ENCODE results near the gene DDIT4. TPM values are rescaled to one million over a fixed set of nuclear protein-coding genes. Genes with fewer than 3 reads are reported as not detected.
"Not testable (repeated sequence)": the region's sequence is repeated elsewhere in the genome, so short reads cannot be mapped to it uniquely, and the experiment has no call there.

Gene DDIT4
- 1,000 to 10,000 TPM in 1 of 2 experiments, 100 to 1,000 TPM in 1; 750 to 1,039 TPM for total RNA-seq

- Mint-ChIP-seq H3K27ac (peak within 1 kb of the TSS; percentile 99), H3K27me3 (no peaks in the 10 kb centered on the region), H3K4me3 (peak within 1 kb of the TSS; percentile 95), H3K36me3 (ENCODE audit: low read depth) (peaks cover 39% of the 10 kb centered on the region), H3K4me1 (peaks cover 44% of the 10 kb centered on the region), H3K9me3 (ENCODE audit: low read depth) (no peaks in the 10 kb centered on the region)
- intact Hi-C loops (cut with DNase I, micrococcal nuclease) = loop anchor here (1.0 to 2.0 kb wide), 10 partner anchors 12 to 185 kb away; partner anchors contain the start of genes ANAPC16 (in 1 of the 2), ASCC1 (in 1 of the 2) and SPOCK2 (in 1 of the 2)
- POLR2A ChIA-PET = interaction anchor here (0.5 to 6.1 kb wide), 24 partner anchors 10 to 1677 kb away, joined by 3 to 137 read pairs (median 4); partner anchors contain the start of genes ANAPC16 and ASCC1
- CTCF ChIA-PET = interaction anchor here (0.6 to 2.8 kb wide), 18 partner anchors 13 to 112 kb away, joined by 3 to 17 read pairs (median 4); no protein-coding TSS in a partner anchor
- peak; percentile 84 for ATAC-seq
- peak; percentile 100 for DNase-seq
Observed at GRCh38 chr10:72273410-72274212, at the start of gene DDIT4. DDIT4 (plus strand) TSS chr10:72273924; CDS start chr10:72274217, 293 bp downstream.

GRCh38 chr10:72224191-72224590 is 49.5 kb upstream of the DDIT4 start:
- intact Hi-C loops (cut with DNase I, micrococcal nuclease) = loop anchor here (5.0 to 10.0 kb wide), 2 partner anchors 89 to 92 kb away; no protein-coding TSS in a partner anchor
- H3K27ac Mint-ChIP-seq = peak overlapping the region; percentile 92
- peaks cover 53% of the 10 kb centered on the region for H3K4me1 Mint-ChIP-seq
- DNase-seq; ATAC-seq; H3K9me3 Mint-ChIP-seq (ENCODE audit: low read depth); H3K27me3 Mint-ChIP-seq: not testable (repeated sequence)
- H3K36me3 Mint-ChIP-seq (ENCODE audit: low read depth) = peaks cover 45% of the 10 kb centered on the region
- CTCF ChIA-PET = interaction anchor here (0.7 to 3.2 kb wide), 28 partner anchors 9 to 176 kb away, joined by 3 to 16 read pairs (median 4); partner anchors contain the start of gene SPOCK2
- POLR2A ChIA-PET = interaction anchor here (0.9 to 1.2 kb wide), 2 partner anchors 37 to 102 kb away, joined by 4 read pairs; no protein-coding TSS in a partner anchor
- H3K4me3 Mint-ChIP-seq = peak overlapping the region; percentile 52

GRCh38 chr10:72226418-72227027 is 47.2 kb upstream of the DDIT4 start:
- Mint-ChIP-seq H3K4me3 (no peak overlapping the region), H3K27ac (peak overlapping the region; percentile 77), H3K27me3 (no peaks in the 10 kb centered on the region), H3K4me1 (peaks cover 54% of the 10 kb centered on the region), H3K36me3 (ENCODE audit: low read depth) (peaks cover 47% of the 10 kb centered on the region), H3K9me3 (ENCODE audit: low read depth) (no peaks in the 10 kb centered on the region)
- intact Hi-C loops (cut with DNase I, micrococcal nuclease) = loop anchor here (1.0 to 10.0 kb wide), 3 partner anchors 18 to 269 kb away; no protein-coding TSS in a partner anchor
- DNase-seq (no peak), ATAC-seq (no peak)
- ChIA-PET POLR2A (interaction anchor here (0.7 to 1.1 kb wide), 3 partner anchors 47 to 178 kb away, joined by 3 to 8 read pairs (median 4); no protein-coding TSS in a partner anchor), CTCF (interaction anchor here (0.7 to 3.2 kb wide), 7 partner anchors 9 to 178 kb away, joined by 3 to 15 read pairs (median 4); no protein-coding TSS in a partner anchor)

GRCh38 chr10:72227826-72228225 is 45.9 kb upstream of the DDIT4 start:
- no peak for ATAC-seq
- Mint-ChIP-seq H3K4me3 (no peak overlapping the region), H3K9me3 (ENCODE audit: low read depth) (no peaks in the 10 kb centered on the region), H3K4me1 (peaks cover 49% of the 10 kb centered on the region), H3K27ac (no peak overlapping the region), H3K27me3 (no peaks in the 10 kb centered on the region), H3K36me3 (ENCODE audit: low read depth) (peaks cover 48% of the 10 kb centered on the region)
- DNase-seq = no peak
- intact Hi-C loops (cut with DNase I, micrococcal nuclease) = loop anchor here (5.0 to 10.0 kb wide), 2 partner anchors 93 to 271 kb away; no protein-coding TSS in a partner anchor
- CTCF ChIA-PET = interaction anchor here (0.7 to 2.3 kb wide), 2 partner anchors 123 to 179 kb away, joined by 3 to 12 read pairs; no protein-coding TSS in a partner anchor
- POLR2A ChIA-PET = no interaction called here

- ATAC-seq (no peak), DNase-seq (no peak)
- POLR2A ChIA-PET = no interaction called here
- H3K4me3 Mint-ChIP-seq = no peak overlapping the region
- intact Hi-C loops (cut with DNase I, micrococcal nuclease) = loop anchor here (5.0 to 10.0 kb wide), 2 partner anchors 94 to 271 kb away; no protein-coding TSS in a partner anchor
- H3K27me3 Mint-ChIP-seq = no peaks in the 10 kb centered on the region
- CTCF ChIA-PET = interaction anchor here (0.6 to 2.3 kb wide), 6 partner anchors 32 to 498 kb away, joined by 3 to 12 read pairs (median 3); no protein-coding TSS in a partner anchor
- no peaks in the 10 kb centered on the region for H3K9me3 Mint-ChIP-seq (ENCODE audit: low read depth)
- H3K4me1 Mint-ChIP-seq = peaks cover 48% of the 10 kb centered on the region
- H3K36me3 Mint-ChIP-seq (ENCODE audit: low read depth) = peaks cover 52% of the 10 kb centered on the region
- H3K27ac Mint-ChIP-seq = peak overlapping the region; percentile 19
Observed at GRCh38 chr10:72228318-72228751, 45.4 kb upstream of the DDIT4 start.

GRCh38 chr10:72229261-72230251 is 44.2 kb upstream of the DDIT4 start:
- DNase-seq (no peak), ATAC-seq (no peak)
- Mint-ChIP-seq H3K4me1 (peaks cover 38% of the 10 kb centered on the region), H3K4me3 (no peak overlapping the region), H3K27ac (peak overlapping the region; percentile 75), H3K9me3 (ENCODE audit: low read depth) (no peaks in the 10 kb centered on the region), H3K27me3 (no peaks in the 10 kb centered on the region), H3K36me3 (ENCODE audit: low read depth) (peaks cover 47% of the 10 kb centered on the region)
- POLR2A ChIA-PET = interaction anchor here (0.5 to 0.6 kb wide), 2 partner anchors 12 to 14 kb away, joined by 3 to 14 read pairs; partner anchors contain the start of gene ANAPC16
- intact Hi-C loops (cut with DNase I, micrococcal nuclease) = loop anchor here (5.0 to 10.0 kb wide), 2 partner anchors 95 to 272 kb away; no protein-coding TSS in a partner anchor
- CTCF ChIA-PET = interaction anchor here (0.6 to 2.3 kb wide), 10 partner anchors 10 to 181 kb away, joined by 3 to 12 read pairs (median 3); no protein-coding TSS in a partner anchor

GRCh38 chr10:72233621-72234020 is 40.1 kb upstream of the DDIT4 start:
- H3K9me3 Mint-ChIP-seq (ENCODE audit: low read depth) = no peaks in the 10 kb centered on the region
- intact Hi-C loops (cut with DNase I, micrococcal nuclease) = no loop called here
- ATAC-seq (no peak), DNase-seq (no peak)
- peaks cover 20% of the 10 kb centered on the region for H3K4me1 Mint-ChIP-seq
- H3K4me3 Mint-ChIP-seq = no peak overlapping the region
- H3K27me3 Mint-ChIP-seq = no peaks in the 10 kb centered on the region
- ChIA-PET POLR2A (no interaction called here), CTCF (interaction anchor here (1.3 to 1.7 kb wide), 2 partner anchors 41 to 106 kb away, joined by 4 read pairs; no protein-coding TSS in a partner anchor)
- no peak overlapping the region for H3K27ac Mint-ChIP-seq
- H3K36me3 Mint-ChIP-seq (ENCODE audit: low read depth) = peaks cover 49% of the 10 kb centered on the region

- H3K9me3 Mint-ChIP-seq (ENCODE audit: low read depth) = no peaks in the 10 kb centered on the region
- no peak overlapping the region for H3K4me3 Mint-ChIP-seq
- peaks cover 43% of the 10 kb centered on the region for H3K36me3 Mint-ChIP-seq (ENCODE audit: low read depth)
- peaks cover 14% of the 10 kb centered on the region for H3K4me1 Mint-ChIP-seq
- ChIA-PET CTCF (no interaction called here), POLR2A (no interaction called here)
- intact Hi-C loops (cut with DNase I, micrococcal nuclease) = no loop called here
- no peak for ATAC-seq
- no peak overlapping the region for H3K27ac Mint-ChIP-seq
- no peaks in the 10 kb centered on the region for H3K27me3 Mint-ChIP-seq
- DNase-seq = no peak
Observed at GRCh38 chr10:72234560-72235095, 39.1 kb upstream of the DDIT4 start.

- H3K27me3 Mint-ChIP-seq = no peaks in the 10 kb centered on the region
- DNase-seq = no peak
- H3K4me1 Mint-ChIP-seq = peaks cover 13% of the 10 kb centered on the region
- ATAC-seq = no peak
- ChIA-PET POLR2A (no interaction called here), CTCF (interaction anchor here (0.6 to 1.9 kb wide), 8 partner anchors 9 to 259 kb away, joined by 3 to 4 read pairs (median 3); partner anchors contain the start of genes ANAPC16, ASCC1 and DDIT4)
- no peaks in the 10 kb centered on the region for H3K9me3 Mint-ChIP-seq (ENCODE audit: low read depth)
- no peak overlapping the region for H3K4me3 Mint-ChIP-seq
- H3K27ac Mint-ChIP-seq = peak overlapping the region; percentile 62
- intact Hi-C loops (cut with DNase I, micrococcal nuclease) = no loop called here
- peaks cover 34% of the 10 kb centered on the region for H3K36me3 Mint-ChIP-seq (ENCODE audit: low read depth)
Observed at GRCh38 chr10:72235544-72236279, 38.0 kb upstream of the DDIT4 start.

Measured in activated CD4-positive, alpha-beta T cell treated with anti-CD3 and anti-CD28 coated beads for 36 hours (primary cell).